ENCODE measurements around the gene BCDIN3D. TPM values are rescaled to one million over a fixed set of nuclear protein-coding genes. Genes with fewer than 3 reads are reported as not detected.

The BCDIN3D gene
- total RNA-seq, 1 donor from 2014 or later = 3.1 TPM

GRCh38 chr12:49803693-49804450 lies 39.0 kb downstream of the BCDIN3D start:
- H3K9me3 ChIP-seq (ENCODE audit: insufficient read depth, low read depth, low read length) = no peaks in the 10 kb centered on the region
- DNase-seq (ENCODE audit: low read depth) (no peak), FAIRE-seq (no peak)
- H3K27me3 ChIP-seq (ENCODE audit: insufficient read depth, low read length) = no peaks in the 10 kb centered on the region
- H3K4me1 ChIP-seq (ENCODE audit: insufficient read depth, low read length) = peaks cover 7% of the 10 kb centered on the region
- TF ChIP-seq EZH2 (IDR thresholded peaks at IDR 0.05; ENCODE audit: insufficient read depth, low read length) = no peak
- TF ChIP-seq CTCF (IDR thresholded peaks at IDR 0.05; ENCODE audit: insufficient read depth, low read depth, low read length) = no peak
- no peak overlapping the region for H3K27ac ChIP-seq (ENCODE audit: low read depth, low read length)
- no peak overlapping the region for H3K9ac ChIP-seq (ENCODE audit: low read length)
- peaks cover 23% of the 10 kb centered on the region for H3K36me3 ChIP-seq (ENCODE audit: insufficient read depth, low read length)
- no peaks in the 10 kb centered on the region for H3K27me3 Mint-ChIP-seq (ENCODE audit: low read depth, unreplicated experiment)
- H3K36me3 Mint-ChIP-seq (ENCODE audit: low read depth, unreplicated experiment) = peaks cover 26% of the 10 kb centered on the region
- peaks cover 30% of the 10 kb centered on the region for H3K4me1 Mint-ChIP-seq (ENCODE audit: low read depth, unreplicated experiment)
- H3K4me3 Mint-ChIP-seq (ENCODE audit: unreplicated experiment) = no peak overlapping the region
- no peak overlapping the region for H3K27ac Mint-ChIP-seq (ENCODE audit: unreplicated experiment)
- peaks cover 84% of the 10 kb centered on the region for H4K20me1 ChIP-seq (ENCODE audit: insufficient read depth, low read length)
- no peak overlapping the region for H3K4me3 ChIP-seq (ENCODE audit: insufficient read depth, low read depth, low read length)
- H3K9me3 Mint-ChIP-seq (ENCODE audit: unreplicated experiment) = no peaks in the 10 kb centered on the region
- H3K79me2 ChIP-seq (ENCODE audit: insufficient read depth, low read length) = peaks cover 34% of the 10 kb centered on the region
- H2AFZ ChIP-seq (ENCODE audit: low read depth, low read length) = no peak overlapping the region
- H3K4me2 ChIP-seq (ENCODE audit: low read length) = no peak overlapping the region

- DNase-seq (ENCODE audit: low read depth) = no peak
- no peaks in the 10 kb centered on the region for H3K4me1 ChIP-seq (ENCODE audit: insufficient read depth, low read length)
- no peak overlapping the region for H3K27ac ChIP-seq (ENCODE audit: low read depth, low read length)
- Mint-ChIP-seq H3K27me3 (ENCODE audit: low read depth, unreplicated experiment) (no peaks in the 10 kb centered on the region), H3K9me3 (ENCODE audit: unreplicated experiment) (no peaks in the 10 kb centered on the region), H3K4me3 (ENCODE audit: unreplicated experiment) (no peak overlapping the region), H3K4me1 (ENCODE audit: low read depth, unreplicated experiment) (peaks cover 9% of the 10 kb centered on the region), H3K36me3 (ENCODE audit: low read depth, unreplicated experiment) (peaks cover 20% of the 10 kb centered on the region), H3K27ac (ENCODE audit: unreplicated experiment) (no peak overlapping the region)
- no peaks in the 10 kb centered on the region for H3K27me3 ChIP-seq (ENCODE audit: insufficient read depth, low read length)
- peaks cover 10% of the 10 kb centered on the region for H3K79me2 ChIP-seq (ENCODE audit: insufficient read depth, low read length)
- TF ChIP-seq EZH2 (IDR thresholded peaks at IDR 0.05; ENCODE audit: insufficient read depth, low read length) = no peak
- TF ChIP-seq CTCF (IDR thresholded peaks at IDR 0.05; ENCODE audit: insufficient read depth, low read depth, low read length) = no peak
- no peak overlapping the region for H3K4me3 ChIP-seq (ENCODE audit: insufficient read depth, low read depth, low read length)
- H3K4me2 ChIP-seq (ENCODE audit: low read length) = no peak overlapping the region
- H3K9ac ChIP-seq (ENCODE audit: low read length) = no peak overlapping the region
- no peaks in the 10 kb centered on the region for H3K9me3 ChIP-seq (ENCODE audit: insufficient read depth, low read depth, low read length)
- peaks cover 67% of the 10 kb centered on the region for H4K20me1 ChIP-seq (ENCODE audit: insufficient read depth, low read length)
- H3K36me3 ChIP-seq (ENCODE audit: insufficient read depth, low read length) = peaks cover 32% of the 10 kb centered on the region
- FAIRE-seq = no peak
- H2AFZ ChIP-seq (ENCODE audit: low read depth, low read length) = no peak overlapping the region
These were observed 41.5 kb downstream of the BCDIN3D start for GRCh38 chr12:49801141-49802063.

All from astrocyte (in vitro differentiated cells and primary cell).